GM10248 (cell line): ENCODE results near the gene MAP4.

ENCODE experiments used
- CTCF ChIA-PET: fragments of 300-600 bp; sonication (Branson Sonifier 250); formaldehyde crosslinking; extraction: SDS; loops from one replicate; lab custom pipeline; 2021; ENCODE audit warnings: antibody characterized with exemption; lab: Yijun Ruan, JAX
- POLR2A ChIA-PET: fragments of 350-650 bp; sonication (Branson Sonifier 250); formaldehyde crosslinking; extraction: SDS; loops from one replicate; lab custom pipeline; 2020; ENCODE audit warnings: antibody characterized with exemption; lab: Yijun Ruan, JAX
- DNase-seq: peaks from one replicate; pipeline ENCODE4 v3.0.0; 2012; ENCODE audit errors: extremely low spot score
- TF ChIP-seq, protein P1 (sequence below): IDR thresholded peaks from 2 replicates; pipeline ENCODE4 v1.5.1; 2012; ENCODE audit warnings: mild to moderate bottlenecking, low read depth; ENCODE audit errors: extremely low read depth, missing control alignments, control extremely low read depth

MAP4 gene

DNA sequence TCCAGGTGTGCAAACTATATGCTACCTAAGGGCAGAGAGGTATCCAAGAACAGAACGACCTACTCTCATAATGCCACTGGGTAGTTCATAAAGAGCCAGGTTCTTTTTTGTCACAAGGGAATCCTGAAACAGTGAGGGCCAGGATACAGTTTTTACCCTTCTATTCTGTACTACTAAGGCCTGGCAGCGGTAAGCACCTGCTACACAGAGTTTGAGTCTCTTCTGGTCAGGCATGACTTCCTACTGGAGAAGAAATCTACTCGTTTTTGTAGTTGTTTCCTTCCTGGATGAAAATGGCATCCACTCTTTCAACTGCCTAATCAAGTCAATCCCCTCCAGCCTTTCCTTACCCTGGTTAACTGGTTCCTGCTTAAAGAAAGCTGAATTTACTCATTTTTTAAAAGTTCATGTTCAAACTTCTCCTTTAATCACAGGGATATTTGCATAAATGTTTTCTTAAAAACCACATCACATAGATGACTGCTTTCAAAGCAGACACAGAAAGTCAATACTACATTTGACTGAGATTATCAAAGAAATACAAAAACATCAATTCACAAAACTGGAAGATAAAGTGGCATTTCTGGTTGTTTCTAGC is 40.0 kb downstream of the MAP4 start:
- ChIA-PET CTCF (interaction anchor here (1.2 to 11.6 kb wide), 3 partner anchors 13 to 139 kb away, joined by 4 to 77 read pairs (median 4); no protein-coding TSS in a partner anchor), POLR2A (no interaction called here)
- TF ChIP-seq, protein P1, sequence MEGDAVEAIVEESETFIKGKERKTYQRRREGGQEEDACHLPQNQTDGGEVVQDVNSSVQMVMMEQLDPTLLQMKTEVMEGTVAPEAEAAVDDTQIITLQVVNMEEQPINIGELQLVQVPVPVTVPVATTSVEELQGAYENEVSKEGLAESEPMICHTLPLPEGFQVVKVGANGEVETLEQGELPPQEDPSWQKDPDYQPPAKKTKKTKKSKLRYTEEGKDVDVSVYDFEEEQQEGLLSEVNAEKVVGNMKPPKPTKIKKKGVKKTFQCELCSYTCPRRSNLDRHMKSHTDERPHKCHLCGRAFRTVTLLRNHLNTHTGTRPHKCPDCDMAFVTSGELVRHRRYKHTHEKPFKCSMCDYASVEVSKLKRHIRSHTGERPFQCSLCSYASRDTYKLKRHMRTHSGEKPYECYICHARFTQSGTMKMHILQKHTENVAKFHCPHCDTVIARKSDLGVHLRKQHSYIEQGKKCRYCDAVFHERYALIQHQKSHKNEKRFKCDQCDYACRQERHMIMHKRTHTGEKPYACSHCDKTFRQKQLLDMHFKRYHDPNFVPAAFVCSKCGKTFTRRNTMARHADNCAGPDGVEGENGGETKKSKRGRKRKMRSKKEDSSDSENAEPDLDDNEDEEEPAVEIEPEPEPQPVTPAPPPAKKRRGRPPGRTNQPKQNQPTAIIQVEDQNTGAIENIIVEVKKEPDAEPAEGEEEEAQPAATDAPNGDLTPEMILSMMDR, result no peak
- peak; percentile 30 for DNase-seq

DNA sequence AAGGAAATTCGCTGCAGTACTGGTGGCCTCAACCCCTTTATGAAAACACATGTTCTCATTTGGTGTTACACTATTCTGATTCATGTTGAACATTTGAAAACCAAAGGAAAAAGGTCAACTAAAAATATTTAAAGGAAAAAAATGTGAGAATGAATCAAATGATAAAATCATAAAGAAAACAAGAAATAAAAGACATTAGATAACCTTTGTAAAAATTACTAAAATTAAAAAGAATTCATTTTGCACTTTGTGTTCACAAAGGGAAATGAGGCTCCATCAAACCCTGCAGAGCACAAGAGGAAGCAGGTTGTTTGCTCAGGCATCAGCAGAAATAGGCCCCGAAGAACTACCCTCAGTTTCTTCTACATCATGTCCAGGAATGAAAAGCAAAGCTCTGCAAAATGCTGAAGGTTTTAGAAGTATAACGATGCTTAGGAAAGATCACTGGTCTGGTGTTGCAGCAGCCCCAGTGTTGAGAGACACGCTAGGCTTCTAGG is 41.2 kb downstream of the MAP4 start:
- POLR2A ChIA-PET, result no interaction called here
- no peak for DNase-seq
- TF ChIP-seq, protein P1, result no peak
- CTCF ChIA-PET, result interaction anchor here (11.6 kb wide), 1 partner anchor 14 kb away, joined by 77 read pairs; no protein-coding TSS in a partner anchor

DNA sequence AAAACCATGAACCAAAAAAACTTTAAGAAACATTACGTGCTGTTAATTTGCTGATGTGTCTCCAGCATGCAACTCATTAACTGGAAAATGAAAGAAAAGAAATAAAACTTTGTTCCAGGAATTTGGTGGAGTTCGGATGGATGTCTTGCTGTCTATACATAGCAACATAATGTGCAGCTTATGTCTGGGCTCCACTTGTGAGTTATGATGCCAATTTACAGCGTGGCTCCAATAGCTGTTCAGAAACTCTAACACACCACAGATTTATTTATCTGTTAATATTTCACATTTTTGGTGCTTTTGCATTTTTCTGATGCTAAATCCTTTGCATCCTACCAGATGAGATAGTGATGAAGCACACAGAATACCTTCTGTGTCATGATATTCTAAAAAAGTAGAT is 45.1 kb downstream of the MAP4 start:
- DNase-seq, result no peak
- ChIA-PET CTCF (interaction anchor here (1.2 to 11.6 kb wide), 5 partner anchors 9 to 181 kb away, joined by 3 to 77 read pairs (median 4); no protein-coding TSS in a partner anchor), POLR2A (no interaction called here)
- TF ChIP-seq, protein P1, result no peak

DNA sequence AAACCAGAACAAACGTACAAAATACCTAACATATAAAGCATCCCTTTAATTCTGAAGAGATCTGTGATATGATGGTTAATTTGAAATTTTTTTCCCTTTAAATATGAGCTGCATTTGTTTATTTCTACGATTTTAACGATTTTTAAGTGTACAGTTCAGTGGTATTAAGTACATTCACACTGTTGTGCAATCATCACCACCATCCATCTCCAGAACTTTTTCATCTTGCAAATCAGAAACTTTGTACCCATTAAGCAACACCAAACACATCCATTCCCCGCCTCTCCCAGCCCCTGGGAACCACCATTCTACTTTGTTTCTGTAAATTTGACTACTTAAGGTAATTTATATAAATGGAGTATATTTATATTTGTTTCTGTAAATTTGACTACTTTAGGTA is 51.5 kb downstream of the MAP4 start:
- DNase-seq, result no peak
- ChIA-PET POLR2A (no interaction called here), CTCF (interaction anchor here (0.9 kb wide), 1 partner anchor 22 kb away, joined by 3 read pairs; no protein-coding TSS in a partner anchor)
- TF ChIP-seq, protein P1, result no peak

DNA sequence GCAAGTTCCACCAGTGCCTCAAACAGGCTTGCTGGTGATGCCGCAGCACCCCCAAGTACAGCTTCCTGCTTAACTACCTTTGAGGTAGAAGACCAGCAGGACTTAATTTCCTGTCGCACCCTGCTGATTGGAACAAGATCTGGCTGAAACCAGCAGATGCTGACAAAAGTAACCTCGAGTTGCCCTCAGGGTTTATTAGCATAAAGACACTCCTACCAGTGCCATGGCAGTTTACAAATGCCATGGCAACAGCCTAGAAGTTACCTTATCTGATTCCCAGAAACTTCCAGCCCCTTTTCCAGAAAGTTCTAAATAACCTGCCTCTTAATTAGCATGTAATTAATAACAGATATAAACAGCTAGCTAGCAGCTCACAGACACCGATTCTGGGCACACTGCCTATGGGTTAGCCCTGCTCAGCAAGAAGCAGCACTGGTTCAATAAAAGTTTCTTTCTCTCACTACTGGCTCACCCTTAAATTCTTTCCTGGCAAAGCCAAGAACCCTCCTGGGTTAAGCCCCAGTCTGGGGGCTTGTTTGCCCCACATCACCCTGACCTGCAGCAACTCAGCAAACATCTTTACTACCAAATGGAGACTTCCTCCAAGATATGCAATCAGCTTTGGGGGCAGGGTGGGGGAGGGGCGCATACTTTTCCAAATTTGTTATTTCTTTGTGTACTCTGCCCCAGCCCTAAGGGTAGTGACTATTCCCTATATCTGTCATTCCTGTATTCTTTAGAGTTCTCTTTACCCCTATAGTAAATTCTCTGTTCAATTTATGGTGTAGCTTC is 54.2 kb downstream of the MAP4 start:
- TF ChIP-seq, protein P1, result no peak
- POLR2A ChIA-PET, result interaction anchor here (0.5 kb wide), 1 partner anchor 34 kb away, joined by 3 read pairs; no protein-coding TSS in a partner anchor
- CTCF ChIA-PET, result interaction anchor here (1.0 to 3.1 kb wide), 8 partner anchors 9 to 190 kb away, joined by 3 to 16 read pairs (median 4); no protein-coding TSS in a partner anchor
- DNase-seq, result no peak

DNA sequence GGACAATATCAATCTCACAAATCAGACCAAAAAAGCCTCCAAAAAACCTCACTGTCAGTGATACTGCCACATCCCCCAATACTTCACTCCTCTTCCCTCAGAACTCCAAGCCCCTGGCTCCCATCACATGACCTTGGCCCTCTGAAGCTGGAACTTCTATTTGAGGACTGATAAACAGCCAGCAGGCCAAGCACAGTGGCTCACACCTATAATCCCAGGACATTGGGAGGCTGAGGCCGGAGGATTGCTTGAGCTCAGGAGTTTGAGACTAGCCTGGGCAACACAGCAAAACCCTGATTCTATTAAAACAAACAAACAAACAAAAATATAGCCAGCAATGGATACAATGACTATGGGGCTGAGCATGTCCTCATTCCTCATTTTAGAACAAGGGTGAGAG is 55.2 kb downstream of the MAP4 start:
- POLR2A ChIA-PET, result no interaction called here
- TF ChIP-seq, protein P1, result no peak
- CTCF ChIA-PET, result interaction anchor here (1.1 to 3.1 kb wide), 5 partner anchors 10 to 124 kb away, joined by 3 to 16 read pairs (median 3); no protein-coding TSS in a partner anchor

More for the DNA sequence above, 55.2 kb downstream of the MAP4 start:
- DNase-seq, result no peak
